GM18517 (cell line): ENCODE measurements around the gene PLEKHH2.

Source experiments
- ATAC-seq: cut with Tn5 transposase; IDR thresholded peaks from one replicate; pipeline ENCODE4 v1.9.1; 2021; ENCODE audit warnings: mild to moderate bottlenecking, moderate library complexity; ENCODE audit not compliant: unreplicated experiment

The PLEKHH2 gene

GRCh38 chr2:43803113-43803512, 166.1 kb downstream of the PLEKHH2 start:
- ATAC-seq = no peak

DNA sequence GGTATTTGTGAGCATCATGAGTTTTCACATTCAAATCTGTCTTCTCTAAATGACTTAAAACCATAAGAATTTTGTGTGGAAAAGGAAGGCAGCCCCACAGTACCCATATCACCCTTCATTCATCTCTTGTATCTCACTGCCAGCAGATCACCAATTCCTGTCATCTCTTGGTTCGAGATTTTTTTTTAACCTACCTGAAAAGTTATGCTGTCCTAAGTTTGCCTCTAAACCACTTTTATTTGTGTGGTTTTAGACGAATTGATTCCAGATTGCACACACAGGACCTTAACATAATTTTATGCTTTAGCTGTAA, 169.6 kb downstream of the PLEKHH2 start:
- no peak for ATAC-seq

GRCh38 chr2:43810452-43810851, 173.4 kb downstream of the PLEKHH2 start:
- no peak for ATAC-seq

DNA sequence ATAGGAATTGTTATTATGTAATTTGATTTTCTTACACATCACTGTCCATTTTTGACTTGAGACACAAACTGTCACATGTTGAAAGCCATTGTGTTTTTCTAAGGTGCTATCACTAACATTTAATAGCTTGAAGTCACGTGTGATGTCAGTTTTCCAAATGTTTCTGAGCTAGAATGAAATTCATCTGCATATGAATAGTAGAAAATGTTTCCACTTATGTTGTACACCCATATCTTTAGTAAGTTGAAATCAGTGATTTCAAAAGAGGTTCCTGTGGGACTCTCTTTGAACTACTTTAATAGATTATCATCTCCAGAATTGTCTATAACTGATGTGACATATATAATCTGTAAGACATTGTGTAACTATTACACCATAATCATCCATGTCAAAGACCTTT, 173.8 kb downstream of the PLEKHH2 start:
- ATAC-seq = no peak

DNA sequence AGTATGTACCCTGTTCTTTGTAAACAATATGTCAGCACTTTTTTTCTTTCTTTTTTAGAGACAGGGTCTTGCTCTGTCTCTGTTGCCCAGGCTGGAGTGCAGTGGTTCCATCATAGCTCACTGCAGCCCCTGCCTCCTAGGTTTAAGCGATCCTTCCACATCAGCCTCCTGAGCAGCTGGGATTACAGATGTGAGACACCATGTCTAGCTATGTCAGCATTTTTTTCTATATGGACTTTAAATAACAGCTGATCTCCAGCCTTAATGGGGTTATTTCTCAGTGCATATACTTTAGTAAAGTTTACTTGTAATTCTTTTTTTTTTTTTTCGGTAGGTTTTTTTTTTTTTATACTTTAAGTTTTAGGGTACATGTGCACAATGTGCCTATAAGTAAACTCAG, 174.9 kb downstream of the PLEKHH2 start:
- no peak for ATAC-seq

GRCh38 chr2:43812947-43813346, 175.9 kb downstream of the PLEKHH2 start:
- ATAC-seq = no peak

DNA sequence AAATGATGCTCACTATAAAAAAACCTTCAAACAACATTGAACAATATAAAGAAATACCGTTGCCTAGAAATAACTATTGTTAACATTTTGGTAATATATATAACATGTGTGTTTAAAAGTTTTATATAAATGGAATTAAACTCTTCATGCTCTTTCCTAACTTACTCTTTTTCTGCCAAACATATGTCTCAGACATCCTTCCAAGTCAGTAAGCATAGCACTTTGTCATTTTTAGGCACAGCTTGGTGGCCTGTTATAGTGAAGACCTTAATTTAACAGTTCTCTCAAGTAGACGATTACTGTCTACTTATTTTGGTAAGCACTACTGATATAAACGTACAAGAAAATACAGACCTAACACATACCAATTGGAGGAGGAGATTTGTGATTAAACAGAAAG, 177.7 kb downstream of the PLEKHH2 start:
- ATAC-seq = no peak
